ENCODE data around the gene PRKAB2. TPM values are rescaled to one million over a fixed set of nuclear protein-coding genes. Genes with fewer than 3 reads are reported as not detected.

The PRKAB2 gene
- total and polyA plus RNA-seq, 2 of the 13 experiments (the other 11 are each of a cell fraction or from before 2014, with no cell fraction given): 44.0 to 118 TPM

DNA sequence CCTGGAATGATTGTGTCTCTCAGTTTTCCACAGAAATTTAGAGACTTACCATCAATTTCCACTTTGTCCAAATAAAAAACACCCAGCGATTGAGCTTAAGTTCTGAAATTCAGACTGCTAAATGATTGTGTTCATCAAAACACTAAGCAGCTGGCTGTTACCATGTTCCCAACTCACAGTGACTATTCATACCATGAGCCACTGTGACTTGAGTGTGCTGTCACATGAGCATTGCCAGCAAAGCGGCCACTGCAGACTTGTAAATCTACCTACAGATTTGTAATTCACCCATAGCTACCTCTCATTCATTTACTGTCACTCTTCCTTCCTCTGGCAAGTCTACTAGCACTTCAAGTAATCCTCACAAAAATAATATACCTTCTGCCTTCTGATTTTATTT, 17.2 kb upstream of the PRKAB2 start:
- H3K36me3 ChIP-seq (replicated peaks in 1 of 2; ENCODE audit: control insufficient read depth in 1 of 2, insufficient read depth in 2 of 2, low read length in 2 of 2): peaks cover 5 to 10% of the 10 kb centered on the region in 2 experiments; a peak in 4 of 5 replicates
- ChIA-PET POLR2A (interaction anchor here (1.0 kb wide), 1 partner anchor 16 kb away, joined by 3 read pairs; no protein-coding TSS in a partner anchor), CTCF (ENCODE audit: low intra/inter-chr PET ratio, low total read pairs) (no interaction called here)
- H3K27me3 ChIP-seq (ENCODE audit: control insufficient read depth in 1 of 2, insufficient read depth in 2 of 2, low read length in 2 of 2): no peaks in the 10 kb centered on the region
- FAIRE-seq (no peak), ATAC-seq (peak; percentile 44; the same call in 1 of the 3 replicates), DNase-seq (ENCODE audit: low spot score) (no peak)
- H3K27ac ChIP-seq (ENCODE audit: extremely low read length, insufficient read depth, low read length): no peak overlapping the region
- in situ Hi-C loops (cut with HindIII; ENCODE audit: extremely low pct_ligation_motif_present, low pct_unique_long_range_greater_than_20kb): no loop called here
- WGBS (ENCODE audit: low lambda C conversion rate): 89% methylated on average over 2 of the region's 2 CpGs
- intact Hi-C loops (cut with micrococcal nuclease; ENCODE audit: unreplicated experiment): no loop called here
- TF ChIP-seq ZBTB21 (CRISPR knock-in tag; IDR thresholded peaks at IDR 0.05): no peak
- no peak for TF ChIP-seq ASH2L (IDR thresholded peaks at IDR 0.05; ENCODE audit: insufficient read length, low read depth, low read length)
- TF ChIP-seq ZNF589 (CRISPR knock-in tag; conservative IDR thresholded peaks at IDR 0.05): no peak
- TF ChIP-seq POLR2A (IDR thresholded peaks at IDR 0.05; ENCODE audit: insufficient read depth in 1 of 2, low read depth in 2 of 2, low read length in 2 of 2): peak in 1 of 2 experiments; percentile 29; a peak in 1 of 4 replicates
- TF ChIP-seq POLR2AphosphoS5 (IDR thresholded peaks at IDR 0.05; ENCODE audit: low read depth, low read length): 0 out of 2 replicates have a peak, but pooled peaks have one; percentile 34
- TF ChIP-seq RBM22 (optimal IDR thresholded peaks at IDR 0.05; ENCODE audit: low read length): peak; percentile 50
- TF ChIP-seq SPEN (CRISPR knock-in tag; IDR thresholded peaks at IDR 0.05; ENCODE audit: low read depth): no peak
- peak; percentile 41; the same call in 1 of the 2 replicates for TF ChIP-seq POLR2G (IDR thresholded peaks at IDR 0.05; ENCODE audit: low read depth, low read length)
- TF ChIP-seq ZNF33B (CRISPR knock-in tag; IDR thresholded peaks at IDR 0.05): no peak
- no peak for TF ChIP-seq ZNF580 (CRISPR knock-in tag; IDR thresholded peaks at IDR 0.05; ENCODE audit: borderline replicate concordance, low read depth)
- no peak for TF ChIP-seq ZNF562 (CRISPR knock-in tag; IDR thresholded peaks at IDR 0.05; ENCODE audit: borderline replicate concordance)
- TF ChIP-seq ZNF414 (CRISPR knock-in tag; IDR thresholded peaks at IDR 0.05): no peak
- no peaks in the 10 kb centered on the region for H4K20me1 ChIP-seq (ENCODE audit: insufficient read depth, low read length)
- BruUV-seq (replicated peaks): no TSS peak
- H3K4me2 ChIP-seq (ENCODE audit: low read depth, low read length): no peak overlapping the region
- no peak overlapping the region for H3K4me3 ChIP-seq (replicated peaks in 1 of 3; ENCODE audit: insufficient read depth in 1 of 3, low read depth in 2 of 3, low read length in 3 of 3)
- no peaks in the 10 kb centered on the region for H3K9me3 ChIP-seq (ENCODE audit: low read length)
- no peak overlapping the region for H3K9ac ChIP-seq (ENCODE audit: insufficient read depth, low read depth, low read length)
- no peak overlapping the region for H2AFZ ChIP-seq (ENCODE audit: low read length)
- no peaks in the 10 kb centered on the region for H3K79me2 ChIP-seq (ENCODE audit: insufficient read depth, low read length)
- H3K4me1 ChIP-seq (ENCODE audit: insufficient read depth, low read length): no peaks in the 10 kb centered on the region
